ENCODE results near the gene KCNQ1. TPM values are rescaled to one million over a fixed set of nuclear protein-coding genes. Genes with fewer than 3 reads are reported as not detected.

KCNQ1 gene
- total and polyA plus RNA-seq, 4 donors: 15.4 to 41.7 (median 26.2) TPM

- ATAC-seq (ENCODE audit: insufficient read depth, low FRiP score): no peak
- H3K36me3 ChIP-seq (ENCODE audit: control insufficient read depth in 4 of 4, insufficient read depth in 4 of 4, low read length in 4 of 4): no peaks in the 10 kb centered on the region
- no peak for TF ChIP-seq CTCF (IDR thresholded peaks at IDR 0.05; ENCODE audit: control extremely low read depth, extremely low read depth)
- H3K27me3 ChIP-seq (ENCODE audit: control insufficient read depth in 3 of 3, insufficient read depth in 3 of 3, low read length in 2 of 3): no peaks in the 10 kb centered on the region
- peak; percentile 75 to 88 (median 87) for DNase-seq
- no peak overlapping the region for H3K4me3 ChIP-seq
- 71 to 75% methylated on average over 28 of the region's 28 CpGs for WGBS, 2 donors
- H3K9ac ChIP-seq (ENCODE audit: insufficient read depth in 1 of 2, low read length in 2 of 2): peak overlapping the region; percentile 1 to 17
- H3K4me1 ChIP-seq (ENCODE audit: control insufficient read depth in 5 of 5, insufficient read depth in 5 of 5, low read length in 5 of 5): peaks cover 0 to 38% (median 13%) of the 10 kb centered on the region in 5 donors
- H3K9me3 ChIP-seq (ENCODE audit: control insufficient read depth in 4 of 4, insufficient read depth in 3 of 4, low read length in 3 of 4): no peaks in the 10 kb centered on the region
- H3K27ac ChIP-seq (ENCODE audit: low read depth in 1 of 2, low read length in 1 of 2): no peak overlapping the region
These were observed 445.9 kb downstream of the KCNQ1 start for GRCh38 chr11:2890466-2891294.

- TF ChIP-seq CTCF (IDR thresholded peaks at IDR 0.05; ENCODE audit: control extremely low read depth, extremely low read depth): no peak
- 40 to 47% methylated on average over 17 of the region's 17 CpGs for WGBS, 2 donors
- DNase-seq: peak in 1 of 3 donors; percentile 36
- Histone ChIP-seq H3K27me3 (ENCODE audit: control insufficient read depth in 3 of 3, insufficient read depth in 3 of 3, low read length in 2 of 3) (no peaks in the 10 kb centered on the region), H3K9me3 (ENCODE audit: control insufficient read depth in 4 of 4, insufficient read depth in 3 of 4, low read length in 3 of 4) (no peaks in the 10 kb centered on the region), H3K4me3 (no peak overlapping the region), H3K9ac (ENCODE audit: insufficient read depth in 1 of 2, low read length in 2 of 2) (peak overlapping the region; percentile 1 to 61), H3K27ac (ENCODE audit: low read depth in 1 of 2, low read length in 1 of 2) (no peak overlapping the region), H3K4me1 (ENCODE audit: control insufficient read depth in 5 of 5, insufficient read depth in 5 of 5, low read length in 5 of 5) (peaks cover 0 to 33% (median 10%) of the 10 kb centered on the region in 5 donors), H3K36me3 (ENCODE audit: control insufficient read depth in 4 of 4, insufficient read depth in 4 of 4, low read length in 4 of 4) (no peaks in the 10 kb centered on the region)
- no peak for ATAC-seq (ENCODE audit: insufficient read depth, low FRiP score)
These were observed 446.8 kb downstream of the KCNQ1 start for GRCh38 chr11:2891326-2892214.

GRCh38 chr11:2892215-2892966 is 447.6 kb downstream of the KCNQ1 start:
- Histone ChIP-seq H3K4me3 (peak overlapping the region; percentile 13), H3K36me3 (ENCODE audit: control insufficient read depth in 4 of 4, insufficient read depth in 4 of 4, low read length in 4 of 4) (no peaks in the 10 kb centered on the region), H3K9me3 (ENCODE audit: control insufficient read depth in 4 of 4, insufficient read depth in 3 of 4, low read length in 3 of 4) (no peaks in the 10 kb centered on the region), H3K27me3 (ENCODE audit: control insufficient read depth in 3 of 3, insufficient read depth in 3 of 3, low read length in 2 of 3) (no peaks in the 10 kb centered on the region), H3K27ac (ENCODE audit: low read depth in 1 of 2, low read length in 1 of 2) (peak overlapping the region in 1 of 2 donors; percentile 85), H3K4me1 (ENCODE audit: control insufficient read depth in 5 of 5, insufficient read depth in 5 of 5, low read length in 5 of 5) (peaks cover 0 to 26% (median 10%) of the 10 kb centered on the region in 5 donors), H3K9ac (ENCODE audit: insufficient read depth in 1 of 2, low read length in 2 of 2) (peak overlapping the region in 1 of 2 donors; percentile 55)
- peak; percentile 83 to 91 (median 84) for DNase-seq
- peak; percentile 12 for ATAC-seq (ENCODE audit: insufficient read depth, low FRiP score)
- WGBS, 2 donors: 1 to 4% methylated on average over 32 to 34 of the region's 34 CpGs
- TF ChIP-seq CTCF (IDR thresholded peaks at IDR 0.05; ENCODE audit: control extremely low read depth, extremely low read depth): peak; percentile 56
